Mesenchymal stem cell (in vitro differentiated cells and primary cell): Measurements from ENCODE around the gene CHST2.

Experiments
- DNase-seq: peaks from one replicate; pipeline ENCODE4 v3.0.0-alpha.2; 2013
- H2AFZ ChIP-seq: one replicate; pipeline ENCODE4 v1.6.1; 2013; ENCODE audit warnings: low read depth, mild to moderate bottlenecking, control low read depth, inconsistent platforms, low read length, moderate library complexity
- H2AK5ac ChIP-seq: 2 replicates; pipeline ENCODE4 v1.6.1; 2013; ENCODE audit warnings: low read length, moderate library complexity, mild to moderate bottlenecking, inconsistent platforms; ENCODE audit not compliant: severe bottlenecking
- H2BK120ac ChIP-seq: one replicate; pipeline ENCODE4 v1.6.1; 2013; ENCODE audit warnings: low read depth, mild to moderate bottlenecking, inconsistent platforms, low read length, moderate library complexity
- H2BK12ac ChIP-seq, 2 experiments: one replicate each; pipeline ENCODE4 v1.6.1; 2013; ENCODE audit warnings: inconsistent platforms in 2 of 2, low read length in 2 of 2, mild to moderate bottlenecking in 2 of 2, moderate library complexity in 2 of 2, control low read depth in 1 of 2
- H2BK15ac ChIP-seq: one replicate; pipeline ENCODE4 v1.6.1; 2013; ENCODE audit warnings: mild to moderate bottlenecking, low read depth, inconsistent platforms; ENCODE audit not compliant: poor library complexity, severe bottlenecking
- H2BK5ac ChIP-seq: 2 replicates; pipeline ENCODE4 v1.6.1; 2013; ENCODE audit warnings: low read depth, mild to moderate bottlenecking, low read length, control low read depth, inconsistent platforms; ENCODE audit not compliant: poor library complexity, severe bottlenecking
- H3K14ac ChIP-seq, 2 experiments: one replicate each; pipeline ENCODE4 v1.6.1; 2013; ENCODE audit warnings: inconsistent platforms in 2 of 2, low read length in 2 of 2, control low read depth in 1 of 2, mild to moderate bottlenecking in 1 of 2, moderate library complexity in 1 of 2
- H3K18ac ChIP-seq, 2 experiments: one replicate each; pipeline ENCODE4 v1.6.1; 2013; ENCODE audit warnings: inconsistent platforms in 2 of 2, low read length in 2 of 2, control low read depth in 1 of 2, low read depth in 1 of 2, mild to moderate bottlenecking in 1 of 2
- H3K23ac ChIP-seq, 2 experiments: one replicate each; pipeline ENCODE4 v1.6.1; 2013; ENCODE audit warnings: inconsistent platforms in 2 of 2, low read length in 2 of 2, mild to moderate bottlenecking in 2 of 2, moderate library complexity in 2 of 2, control low read depth in 1 of 2
- H3K27ac ChIP-seq: 2 replicates; pipeline ENCODE4 v1.5.1; 2013; ENCODE audit warnings: mild to moderate bottlenecking, moderate library complexity, low read length, control low read depth, inconsistent platforms; ENCODE audit not compliant: poor library complexity, severe bottlenecking
- H3K27me3 ChIP-seq, 2 experiments: 2 replicates each; pipeline versions ENCODE4 v1.6.1 to v1.7.0; 2013; ENCODE audit warnings: low read length in 2 of 2, mild to moderate bottlenecking in 2 of 2, moderate library complexity in 2 of 2, control low read depth in 1 of 2, inconsistent platforms in 1 of 2; ENCODE audit not compliant: control insufficient read depth in 1 of 2, insufficient read depth in 1 of 2
- H3K36me3 ChIP-seq, 2 experiments: 2 replicates each; pipeline versions ENCODE4 v1.6.1 to v1.7.0; 2013; ENCODE audit warnings: low read length in 2 of 2, control low read depth in 1 of 2, inconsistent platforms in 1 of 2, low read depth in 1 of 2, mild to moderate bottlenecking in 1 of 2; ENCODE audit not compliant: insufficient read depth in 2 of 2, control insufficient read depth in 1 of 2
- H3K4ac ChIP-seq, 2 experiments: one replicate each; pipeline ENCODE4 v1.6.1; 2013; ENCODE audit warnings: inconsistent platforms in 2 of 2, low read length in 2 of 2, mild to moderate bottlenecking in 2 of 2, moderate library complexity in 2 of 2, control low read depth in 1 of 2, low read depth in 1 of 2
- H3K4me1 ChIP-seq: 2 replicates; pipeline ENCODE4 v1.6.1; 2013; ENCODE audit warnings: low read depth, low read length, control low read depth; ENCODE audit not compliant: control insufficient read depth, insufficient read depth
- H3K4me2 ChIP-seq: 2 replicates; pipeline ENCODE4 v1.6.1; 2013; ENCODE audit warnings: low read length, mild to moderate bottlenecking, inconsistent platforms; ENCODE audit not compliant: poor library complexity, severe bottlenecking
- H3K4me3 ChIP-seq, 2 experiments: 2 replicates each; pipeline versions ENCODE4 v1.5.1 to v1.7.0; 2013; ENCODE audit warnings: low read length in 2 of 2, mild to moderate bottlenecking in 2 of 2, control low read depth in 1 of 2, low read depth in 1 of 2; ENCODE audit not compliant: insufficient read depth in 1 of 2
- H3K79me1 ChIP-seq: replicated peaks from 2 replicates; pipeline ENCODE4 v1.6.1; 2013; ENCODE audit warnings: mild to moderate bottlenecking, control low read depth, low read length, inconsistent platforms; ENCODE audit not compliant: poor library complexity, severe bottlenecking
- H3K9ac ChIP-seq: 2 replicates; pipeline ENCODE4 v1.7.0; 2013; ENCODE audit warnings: mild to moderate bottlenecking, low read length, moderate library complexity
- H3K9me3 ChIP-seq: 2 replicates; pipeline ENCODE4 v1.7.0; 2013; ENCODE audit warnings: mild to moderate bottlenecking, low read length; ENCODE audit not compliant: control insufficient read depth
- H4K8ac ChIP-seq: one replicate; pipeline ENCODE4 v1.6.1; 2013; ENCODE audit warnings: inconsistent platforms, mild to moderate bottlenecking, low read length, moderate library complexity
- H4K91ac ChIP-seq: one replicate; pipeline ENCODE4 v1.6.1; 2013; ENCODE audit warnings: mild to moderate bottlenecking, low read length, inconsistent platforms
- WGBS: methylation state at CpG from one replicate; pipeline ENCODE4 v1.1.7; 2013; ENCODE audit warnings: mixed read lengths; 5-methylcytosine and 5-hydroxymethylcytosine counted together

CHST2 gene

GRCh38 chr3:143142354-143142753 lies 22.8 kb downstream of the CHST2 start:
- no peaks in the 10 kb centered on the region for H3K36me3 ChIP-seq
- H3K9ac ChIP-seq = no peak overlapping the region
- H2BK5ac ChIP-seq = no peak overlapping the region
- H3K27me3 ChIP-seq = no peaks in the 10 kb centered on the region
- no peak overlapping the region for H3K27ac ChIP-seq
- H3K14ac ChIP-seq = no peak overlapping the region
- DNase-seq = no peak
- H3K18ac ChIP-seq = no peak overlapping the region
- no peak overlapping the region for H2BK15ac ChIP-seq
- H2BK12ac ChIP-seq = no peak overlapping the region
- H3K9me3 ChIP-seq = no peaks in the 10 kb centered on the region
- H3K23ac ChIP-seq = no peak overlapping the region
- H4K8ac ChIP-seq = no peak overlapping the region
- H3K4ac ChIP-seq = no peak overlapping the region
- H2BK120ac ChIP-seq = no peak overlapping the region
- H3K4me3 ChIP-seq = no peak overlapping the region
- H3K4me2 ChIP-seq = no peak overlapping the region
- no peak overlapping the region for H4K91ac ChIP-seq
- peaks cover 8% of the 10 kb centered on the region for H3K4me1 ChIP-seq
- H2AK5ac ChIP-seq = no peak overlapping the region
- H2AFZ ChIP-seq = no peak overlapping the region
- no peaks in the 10 kb centered on the region for H3K79me1 ChIP-seq
- 95% methylated on average over 17 of the region's 17 CpGs for WGBS

GRCh38 chr3:143145906-143146305 lies 26.3 kb downstream of the CHST2 start:
- Histone ChIP-seq H3K4me3 (no peak overlapping the region), H2BK5ac (no peak overlapping the region), H3K36me3 (no peaks in the 10 kb centered on the region), H2BK15ac (no peak overlapping the region), H3K4ac (no peak overlapping the region), H3K27me3 (no peaks in the 10 kb centered on the region), H2AFZ (no peak overlapping the region), H3K4me1 (peaks cover 8% of the 10 kb centered on the region), H3K14ac (no peak overlapping the region), H3K79me1 (no peaks in the 10 kb centered on the region), H4K8ac (no peak overlapping the region), H2BK12ac (peak overlapping the region in 1 of 2 experiments; percentile 45), H3K9ac (no peak overlapping the region), H3K18ac (peak overlapping the region in 1 of 2 experiments; percentile 57), H3K27ac (peak overlapping the region; percentile 69), H3K23ac (no peak overlapping the region), H2BK120ac (no peak overlapping the region), H3K9me3 (no peaks in the 10 kb centered on the region), H4K91ac (no peak overlapping the region), H3K4me2 (no peak overlapping the region), H2AK5ac (peak overlapping the region; percentile 78)
- WGBS = 90% methylated on average over 4 of the region's 4 CpGs
- no peak for DNase-seq

- Histone ChIP-seq H2BK15ac (no peak overlapping the region), H3K4me3 (no peak overlapping the region), H3K9ac (no peak overlapping the region), H3K14ac (no peak overlapping the region), H3K36me3 (no peaks in the 10 kb centered on the region), H3K27ac (peak overlapping the region; percentile 69), H3K4me2 (no peak overlapping the region), H4K8ac (no peak overlapping the region), H2AK5ac (peak overlapping the region; percentile 76), H3K18ac (peak overlapping the region in 1 of 2 experiments; percentile 12), H2BK120ac (no peak overlapping the region), H3K27me3 (no peaks in the 10 kb centered on the region), H3K4me1 (peaks cover 8% of the 10 kb centered on the region), H3K9me3 (no peaks in the 10 kb centered on the region), H2BK5ac (no peak overlapping the region), H2BK12ac (no peak overlapping the region), H3K23ac (no peak overlapping the region), H3K4ac (no peak overlapping the region), H2AFZ (no peak overlapping the region), H3K79me1 (no peaks in the 10 kb centered on the region), H4K91ac (no peak overlapping the region)
- DNase-seq = no peak
- WGBS = 94% methylated on average over 11 of the region's 12 CpGs
Observed at GRCh38 chr3:143146486-143147274, 27.1 kb downstream of the CHST2 start.

GRCh38 chr3:143147707-143148106 lies 28.1 kb downstream of the CHST2 start:
- no peak overlapping the region for H3K4me2 ChIP-seq
- H2AFZ ChIP-seq = no peak overlapping the region
- H4K8ac ChIP-seq = no peak overlapping the region
- no peaks in the 10 kb centered on the region for H3K79me1 ChIP-seq
- H2BK5ac ChIP-seq = no peak overlapping the region
- no peaks in the 10 kb centered on the region for H3K27me3 ChIP-seq
- DNase-seq = no peak
- no peak overlapping the region for H3K9ac ChIP-seq
- no peak overlapping the region for H3K4me3 ChIP-seq
- 54% methylated on average over 1 of the region's 2 CpGs for WGBS
- no peak overlapping the region for H3K27ac ChIP-seq
- no peak overlapping the region for H3K4ac ChIP-seq
- no peaks in the 10 kb centered on the region for H3K9me3 ChIP-seq
- H3K18ac ChIP-seq = no peak overlapping the region
- H2BK12ac ChIP-seq = no peak overlapping the region
- H3K4me1 ChIP-seq = peaks cover 8% of the 10 kb centered on the region
- H2AK5ac ChIP-seq = no peak overlapping the region
- H2BK15ac ChIP-seq = no peak overlapping the region
- no peak overlapping the region for H4K91ac ChIP-seq
- no peaks in the 10 kb centered on the region for H3K36me3 ChIP-seq
- H3K23ac ChIP-seq = no peak overlapping the region
- no peak overlapping the region for H3K14ac ChIP-seq
- no peak overlapping the region for H2BK120ac ChIP-seq
